Neural cell (in vitro differentiated cells): ENCODE measurements around the gene GTF3A.

ENCODE experiments used
- EP300 ChIP-seq: fragments of 450-650 bp; conservative IDR thresholded peaks from 2 replicates; pipeline ENCODE4 v1.6.1; 2014; ENCODE audit warnings: antibody characterized with exemption, mild to moderate bottlenecking, moderate library complexity; ENCODE audit not compliant: poor library complexity, severe bottlenecking
- EZH2 ChIP-seq: fragments of 200-600, 300-800 bp; shearing (Covaris generic), sonication (generic); IDR thresholded peaks from 2 replicates; pipeline ENCODE4 v1.6.1; 2014; ENCODE audit warnings: antibody characterized with exemption, low read length, borderline replicate concordance, mild to moderate bottlenecking; ENCODE audit not compliant: insufficient read depth, poor library complexity, severe bottlenecking
- RAD21 ChIP-seq: fragments of 450-650 bp; conservative IDR thresholded peaks from 2 replicates; pipeline ENCODE4 v1.6.1; 2014; ENCODE audit warnings: antibody characterized with exemption, mild to moderate bottlenecking, moderate library complexity
- REST ChIP-seq: IDR thresholded peaks from 2 replicates; pipeline ENCODE4 v1.6.1; 2012; ENCODE audit warnings: borderline replicate concordance
- TAF1 ChIP-seq: IDR thresholded peaks from 2 replicates; pipeline ENCODE4 v1.6.1; 2012; ENCODE audit warnings: low read depth
- TF ChIP-seq, protein P1 (sequence below): fragments of 450-650 bp; IDR thresholded peaks from 2 replicates; pipeline ENCODE4 v1.5.1; 2014; ENCODE audit warnings: antibody characterized with exemption, mild to moderate bottlenecking, moderate library complexity; ENCODE audit not compliant: poor library complexity, severe bottlenecking

DNA sequence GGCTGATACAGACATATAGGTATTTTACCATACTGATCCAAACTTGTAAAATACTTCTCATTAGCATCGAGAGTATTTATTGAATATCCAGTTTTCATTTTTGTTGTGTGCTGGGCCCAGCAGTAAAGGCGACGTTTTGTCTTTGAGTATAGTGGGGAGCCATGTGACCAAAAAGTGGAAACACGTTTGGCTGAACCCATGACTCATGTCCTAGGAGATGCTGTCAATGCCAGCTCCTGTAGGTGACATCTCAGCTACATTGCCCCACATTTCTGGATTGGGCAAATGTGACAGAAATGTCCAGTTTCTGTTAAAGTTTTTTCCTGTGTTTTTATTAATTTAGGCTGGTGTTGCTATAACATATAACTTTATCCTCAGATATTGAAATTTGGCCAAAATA, 26.1 kb upstream of the GTF3A start:
- TF ChIP-seq, protein P1, sequence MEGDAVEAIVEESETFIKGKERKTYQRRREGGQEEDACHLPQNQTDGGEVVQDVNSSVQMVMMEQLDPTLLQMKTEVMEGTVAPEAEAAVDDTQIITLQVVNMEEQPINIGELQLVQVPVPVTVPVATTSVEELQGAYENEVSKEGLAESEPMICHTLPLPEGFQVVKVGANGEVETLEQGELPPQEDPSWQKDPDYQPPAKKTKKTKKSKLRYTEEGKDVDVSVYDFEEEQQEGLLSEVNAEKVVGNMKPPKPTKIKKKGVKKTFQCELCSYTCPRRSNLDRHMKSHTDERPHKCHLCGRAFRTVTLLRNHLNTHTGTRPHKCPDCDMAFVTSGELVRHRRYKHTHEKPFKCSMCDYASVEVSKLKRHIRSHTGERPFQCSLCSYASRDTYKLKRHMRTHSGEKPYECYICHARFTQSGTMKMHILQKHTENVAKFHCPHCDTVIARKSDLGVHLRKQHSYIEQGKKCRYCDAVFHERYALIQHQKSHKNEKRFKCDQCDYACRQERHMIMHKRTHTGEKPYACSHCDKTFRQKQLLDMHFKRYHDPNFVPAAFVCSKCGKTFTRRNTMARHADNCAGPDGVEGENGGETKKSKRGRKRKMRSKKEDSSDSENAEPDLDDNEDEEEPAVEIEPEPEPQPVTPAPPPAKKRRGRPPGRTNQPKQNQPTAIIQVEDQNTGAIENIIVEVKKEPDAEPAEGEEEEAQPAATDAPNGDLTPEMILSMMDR, result no peak
- no peak for TF ChIP-seq EP300
- TF ChIP-seq RAD21, result no peak
- no peak for TF ChIP-seq TAF1
- no peak for TF ChIP-seq REST
- no peak for TF ChIP-seq EZH2
